GM18526 (cell line): ENCODE measurements around the gene REC114.

ENCODE experiments used
- POLR2A ChIP-seq: IDR thresholded peaks from 3 replicates; pipeline ENCODE4 v1.6.1; 2011; ENCODE audit not compliant: insufficient read length; ENCODE audit errors: extremely low read depth

REC114 gene

DNA sequence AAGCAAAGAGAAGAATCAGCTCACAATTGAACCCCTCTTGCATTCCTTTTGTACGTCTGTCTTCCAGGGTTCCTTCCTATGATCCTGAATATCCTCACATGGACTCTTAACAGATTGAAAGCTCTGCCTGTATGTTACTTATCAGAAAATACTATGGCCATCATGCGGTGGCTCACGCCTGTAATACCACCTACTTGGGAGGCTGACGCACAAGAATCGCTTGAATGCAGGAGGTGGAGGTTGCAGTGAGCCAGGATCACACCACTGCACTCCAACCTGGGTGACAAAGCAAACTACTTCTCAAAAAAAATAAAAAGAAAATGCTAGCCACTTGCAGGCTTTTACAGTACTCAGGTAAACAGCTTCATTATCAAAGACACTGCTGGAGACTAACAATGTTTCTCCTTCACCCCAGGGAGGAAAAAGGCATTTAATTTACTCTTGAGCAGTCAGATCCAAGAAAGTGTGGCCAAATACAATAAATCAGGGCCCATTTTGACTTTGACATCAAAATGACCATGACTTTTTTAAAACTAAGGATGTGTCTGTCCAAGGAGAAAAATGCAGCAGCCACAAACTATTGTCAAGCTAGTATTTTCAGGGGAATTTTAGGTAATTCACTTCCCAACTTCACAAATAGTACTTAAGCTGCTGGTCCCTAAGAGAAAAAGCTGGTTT is 162.9 kb downstream of the REC114 start:
- no peak for TF ChIP-seq POLR2A

DNA sequence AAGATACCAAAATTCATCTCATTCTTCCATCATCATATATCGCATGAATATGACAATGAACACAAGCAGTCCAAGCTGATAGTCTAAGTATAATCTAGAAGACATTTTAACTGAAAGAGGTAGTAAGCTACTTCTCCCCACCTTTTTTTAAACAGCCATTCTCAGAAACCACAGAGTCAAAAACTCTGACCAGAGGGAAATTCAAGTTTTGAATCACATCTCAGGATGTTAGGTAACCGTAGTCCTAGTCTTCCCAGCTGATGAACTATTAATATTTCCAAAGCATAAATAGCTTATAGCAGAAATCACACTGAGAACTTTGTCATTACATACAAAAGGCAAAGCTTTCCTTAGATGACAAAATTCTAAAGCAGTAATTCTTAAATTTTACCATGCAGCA is 164.4 kb downstream of the REC114 start:
- TF ChIP-seq POLR2A, result no peak

- no peak for TF ChIP-seq POLR2A
These were observed 164.9 kb downstream of the REC114 start for GRCh38 chr15:73607843-73608242.

- TF ChIP-seq POLR2A, result no peak
These were observed 165.5 kb downstream of the REC114 start for GRCh38 chr15:73608475-73608874.

DNA sequence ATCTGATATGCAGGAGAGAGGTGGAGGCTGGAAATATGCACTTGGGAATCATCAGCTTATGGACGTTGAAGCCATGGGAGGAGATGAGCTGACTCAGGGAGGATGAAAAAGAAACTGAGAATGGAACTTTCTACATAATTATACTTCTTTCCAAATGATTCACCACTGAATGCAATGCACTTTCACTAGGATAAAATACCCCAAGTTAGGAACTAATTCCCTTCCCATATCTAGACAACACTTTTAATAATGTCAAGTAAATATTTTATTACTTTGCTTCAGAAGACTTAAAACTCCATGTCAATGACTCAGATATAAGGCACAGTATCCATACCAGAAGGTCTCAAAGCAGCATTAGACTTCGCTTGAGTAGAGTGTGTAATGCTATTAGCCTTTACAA is 166.0 kb downstream of the REC114 start:
- no peak for TF ChIP-seq POLR2A
